ENCODE results near the gene GATM. TPM values are rescaled to one million over a fixed set of nuclear protein-coding genes. Genes with fewer than 3 reads are reported as not detected.

The GATM gene
- total RNA-seq, 2 experiments from 2014 or later = 0.62 to 1.3 TPM

DNA sequence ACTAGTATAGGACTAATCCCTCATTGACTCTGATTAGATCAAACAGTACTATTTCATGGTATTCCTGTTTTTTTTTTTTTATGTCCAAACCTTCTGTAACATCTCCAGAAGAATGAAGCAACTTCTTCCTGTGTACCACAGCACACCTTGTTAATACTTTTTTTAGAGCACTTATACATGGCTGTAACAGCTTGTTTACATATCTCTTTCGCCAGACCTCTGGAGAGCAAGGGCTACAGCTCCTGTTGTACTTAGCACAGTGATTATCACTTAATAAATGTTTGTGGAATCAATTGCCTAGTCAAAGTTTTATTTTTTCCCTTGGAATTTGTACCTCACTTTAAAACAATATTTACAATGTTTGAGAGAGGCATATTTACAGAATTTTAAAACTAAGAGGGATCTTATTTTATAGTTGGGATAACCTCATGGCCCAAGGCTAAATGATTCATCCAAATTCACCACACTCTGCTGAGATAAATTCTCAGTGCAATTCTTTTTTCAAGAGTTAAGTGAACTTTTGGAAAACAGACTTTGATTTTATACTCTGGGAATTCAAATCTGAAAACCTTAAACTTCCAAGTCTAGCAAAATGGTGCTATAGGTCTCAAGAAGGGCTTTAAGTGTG, 9.2 kb upstream of the GATM start:
- POLR2A ChIA-PET = no interaction called here
- CTCF ChIA-PET = no interaction called here
- no peaks in the 10 kb centered on the region for H3K4me1 Mint-ChIP-seq (ENCODE audit: low read depth)
- no peak overlapping the region for H3K4me3 Mint-ChIP-seq
- H3K27me3 Mint-ChIP-seq = peaks cover 6% of the 10 kb centered on the region
- H3K36me3 Mint-ChIP-seq = no peaks in the 10 kb centered on the region
- H3K9me3 Mint-ChIP-seq = no peaks in the 10 kb centered on the region
- no peak overlapping the region for H3K27ac Mint-ChIP-seq
- DNase-seq = no peak
- intact Hi-C loops (cut with micrococcal nuclease) = no loop called here

DNA sequence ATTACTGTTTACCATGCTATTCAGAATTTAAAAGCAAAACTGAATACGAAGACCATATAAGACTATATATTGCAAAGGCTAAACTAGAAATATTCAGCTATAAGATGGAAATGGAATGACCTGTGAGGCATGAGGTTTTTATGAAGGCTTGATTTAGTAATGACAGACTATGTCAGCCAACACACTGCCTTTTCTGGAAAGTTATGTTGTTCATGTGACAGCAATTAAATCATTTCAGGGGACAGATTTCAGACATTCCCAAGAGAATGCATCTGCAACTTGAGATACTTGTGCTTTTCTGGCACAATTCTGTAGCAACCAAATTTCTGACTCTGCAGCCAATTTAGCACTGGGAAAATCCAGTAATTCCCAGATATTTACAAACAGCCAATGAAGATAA, 8.6 kb upstream of the GATM start:
- intact Hi-C loops (cut with micrococcal nuclease) = no loop called here
- ChIA-PET POLR2A (no interaction called here), CTCF (interaction anchor here (1.1 kb wide), 1 partner anchor 13 kb away, joined by 5 read pairs; no protein-coding TSS in a partner anchor)
- H3K27ac Mint-ChIP-seq = no peak overlapping the region
- no peaks in the 10 kb centered on the region for H3K36me3 Mint-ChIP-seq
- H3K4me1 Mint-ChIP-seq (ENCODE audit: low read depth) = no peaks in the 10 kb centered on the region
- H3K4me3 Mint-ChIP-seq = no peak overlapping the region
- no peak for DNase-seq
- peaks cover 9% of the 10 kb centered on the region for H3K27me3 Mint-ChIP-seq
- no peaks in the 10 kb centered on the region for H3K9me3 Mint-ChIP-seq

DNA sequence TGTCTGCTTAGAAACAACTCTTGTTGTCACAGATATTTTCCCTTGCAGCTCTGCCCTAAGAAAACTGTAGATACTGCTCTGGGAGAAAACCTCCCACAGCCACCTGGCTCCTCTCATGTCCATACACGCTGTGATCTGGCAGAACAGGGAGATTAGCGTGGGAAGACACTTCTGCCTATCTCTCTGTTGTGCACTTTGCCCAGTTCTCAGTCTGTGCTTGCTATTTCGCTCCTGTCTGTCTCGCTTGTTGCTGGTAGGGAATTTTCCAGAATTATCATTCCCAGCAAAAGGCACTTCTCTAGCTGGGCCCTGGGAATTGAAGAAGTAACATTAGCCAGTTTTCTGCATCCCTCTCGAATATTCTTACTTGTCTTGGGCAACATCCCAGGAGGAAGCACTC, 8.1 kb upstream of the GATM start:
- Mint-ChIP-seq H3K4me3 (no peak overlapping the region), H3K9me3 (no peaks in the 10 kb centered on the region), H3K4me1 (ENCODE audit: low read depth) (no peaks in the 10 kb centered on the region), H3K27ac (no peak overlapping the region), H3K27me3 (peaks cover 9% of the 10 kb centered on the region), H3K36me3 (no peaks in the 10 kb centered on the region)
- CTCF ChIA-PET = interaction anchor here (1.1 kb wide), 1 partner anchor 13 kb away, joined by 5 read pairs; no protein-coding TSS in a partner anchor
- no peak for DNase-seq
- POLR2A ChIA-PET = no interaction called here
- intact Hi-C loops (cut with micrococcal nuclease) = no loop called here

DNA sequence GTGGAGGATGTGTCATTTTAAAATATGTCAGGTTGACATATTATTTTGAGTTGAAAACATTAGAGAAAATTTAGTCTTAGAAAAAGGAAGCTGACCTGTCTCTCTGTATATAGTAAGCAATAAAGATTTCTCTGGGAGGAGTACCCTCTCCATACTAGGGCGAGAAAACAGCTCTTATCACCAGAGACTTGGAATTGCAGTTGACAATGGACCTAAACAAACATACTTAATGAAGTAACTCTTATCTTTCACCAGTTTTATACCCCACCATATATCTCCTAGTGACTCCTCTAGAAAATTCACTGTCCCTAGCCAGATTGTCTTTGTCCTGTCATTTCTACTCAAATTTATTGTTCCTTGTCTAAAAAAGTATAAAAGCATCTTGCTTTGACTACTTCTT, 7.2 kb upstream of the GATM start:
- Mint-ChIP-seq H3K27me3 (peaks cover 9% of the 10 kb centered on the region), H3K27ac (no peak overlapping the region), H3K4me3 (no peak overlapping the region), H3K9me3 (no peaks in the 10 kb centered on the region), H3K4me1 (ENCODE audit: low read depth) (no peaks in the 10 kb centered on the region), H3K36me3 (no peaks in the 10 kb centered on the region)
- intact Hi-C loops (cut with micrococcal nuclease) = no loop called here
- no peak for DNase-seq
- ChIA-PET CTCF (interaction anchor here (1.1 kb wide), 1 partner anchor 14 kb away, joined by 5 read pairs; no protein-coding TSS in a partner anchor), POLR2A (no interaction called here)

DNA sequence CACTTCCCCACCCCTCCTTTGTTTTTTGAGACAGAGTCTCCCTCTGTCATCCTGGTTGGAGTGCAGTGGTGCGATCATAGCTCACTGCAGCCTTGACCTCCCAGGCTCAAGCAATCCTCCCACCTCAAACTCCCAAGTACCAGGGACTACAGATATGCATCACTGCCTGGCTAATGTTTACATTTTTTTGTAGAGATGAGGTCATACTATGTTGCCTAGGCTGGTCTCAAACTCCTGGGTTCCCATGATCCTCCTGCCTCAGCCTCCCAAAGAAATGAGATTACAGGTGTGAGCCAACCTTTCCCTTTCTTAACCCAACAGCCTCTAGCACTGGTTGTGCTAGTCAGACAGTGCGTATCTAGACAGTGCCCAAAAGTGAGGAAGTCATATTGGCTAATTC, 6.4 kb upstream of the GATM start:
- ChIA-PET CTCF (interaction anchor here (0.7 kb wide), 1 partner anchor 18 kb away, joined by 3 read pairs; a partner anchor contains a TSS), POLR2A (no interaction called here)
- Mint-ChIP-seq H3K36me3 (no peaks in the 10 kb centered on the region), H3K4me1 (ENCODE audit: low read depth) (no peaks in the 10 kb centered on the region), H3K4me3 (no peak overlapping the region), H3K27me3 (peaks cover 9% of the 10 kb centered on the region), H3K27ac (no peak overlapping the region), H3K9me3 (no peaks in the 10 kb centered on the region)
- intact Hi-C loops (cut with micrococcal nuclease) = no loop called here
- no peak for DNase-seq

DNA sequence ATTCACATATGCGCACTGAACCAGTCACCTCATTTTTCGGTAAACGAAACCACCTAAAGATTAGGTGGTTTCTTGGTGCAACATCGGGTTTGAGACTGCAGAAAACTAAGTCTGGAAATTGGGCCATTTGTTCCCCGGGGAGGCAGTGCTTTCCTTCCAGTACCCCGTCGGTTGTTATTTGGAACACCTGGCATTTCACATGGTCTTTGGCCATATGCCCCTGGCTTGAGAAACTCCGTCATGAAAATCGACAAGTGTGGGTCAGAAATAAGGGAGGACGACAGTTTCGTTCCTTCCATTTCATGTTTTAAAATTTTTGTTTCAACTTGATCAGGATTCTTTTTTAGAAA, 544 bp upstream of the GATM start:
- Mint-ChIP-seq H3K9me3 (no peaks in the 10 kb centered on the region), H3K27ac (no peak overlapping the region), H3K27me3 (peaks cover 45% of the 10 kb centered on the region), H3K4me1 (ENCODE audit: low read depth) (peaks cover 14% of the 10 kb centered on the region), H3K4me3 (peak overlapping the region; percentile 58), H3K36me3 (no peaks in the 10 kb centered on the region)
- CTCF ChIA-PET = no interaction called here
- DNase-seq = no peak
- intact Hi-C loops (cut with micrococcal nuclease) = no loop called here
- POLR2A ChIA-PET = no interaction called here

DNA sequence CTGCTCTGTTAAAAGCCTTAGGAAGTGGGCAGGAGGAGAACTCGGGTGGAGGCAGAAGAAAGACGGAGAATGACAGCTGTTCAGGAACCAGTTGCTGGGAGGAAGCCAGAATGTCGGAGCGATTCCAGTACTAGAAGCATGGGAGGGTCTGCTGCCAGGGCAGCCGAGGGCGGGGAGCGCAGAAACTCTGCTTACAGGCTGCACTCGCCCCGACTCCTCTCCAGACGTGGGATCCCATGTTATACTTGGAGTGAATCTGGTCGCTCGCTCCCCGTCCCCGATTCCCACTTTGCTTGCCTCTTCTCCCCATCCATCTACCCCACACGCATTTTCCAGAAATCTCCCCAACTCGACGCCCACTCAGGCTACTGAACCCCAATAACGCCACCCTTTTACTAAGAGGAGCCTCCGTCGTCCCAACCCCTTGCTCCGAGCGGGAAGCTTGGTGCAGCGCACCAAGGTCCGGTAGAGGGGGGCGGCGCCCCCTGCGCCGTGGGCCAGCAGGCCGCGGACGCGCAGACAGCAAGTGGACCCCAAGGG, 665 bp downstream of the GATM start:
- ChIA-PET POLR2A (no interaction called here), CTCF (interaction anchor here (1.5 to 1.7 kb wide), 2 partner anchors 173 to 260 kb away, joined by 4 to 5 read pairs; no protein-coding TSS in a partner anchor)
- Mint-ChIP-seq H3K36me3 (no peaks in the 10 kb centered on the region), H3K27me3 (peaks cover 49% of the 10 kb centered on the region), H3K9me3 (no peaks in the 10 kb centered on the region), H3K4me3 (peak overlapping the region; percentile 58), H3K27ac (no peak overlapping the region), H3K4me1 (ENCODE audit: low read depth) (peaks cover 14% of the 10 kb centered on the region)
- intact Hi-C loops (cut with micrococcal nuclease) = no loop called here
- DNase-seq = no peak

DNA sequence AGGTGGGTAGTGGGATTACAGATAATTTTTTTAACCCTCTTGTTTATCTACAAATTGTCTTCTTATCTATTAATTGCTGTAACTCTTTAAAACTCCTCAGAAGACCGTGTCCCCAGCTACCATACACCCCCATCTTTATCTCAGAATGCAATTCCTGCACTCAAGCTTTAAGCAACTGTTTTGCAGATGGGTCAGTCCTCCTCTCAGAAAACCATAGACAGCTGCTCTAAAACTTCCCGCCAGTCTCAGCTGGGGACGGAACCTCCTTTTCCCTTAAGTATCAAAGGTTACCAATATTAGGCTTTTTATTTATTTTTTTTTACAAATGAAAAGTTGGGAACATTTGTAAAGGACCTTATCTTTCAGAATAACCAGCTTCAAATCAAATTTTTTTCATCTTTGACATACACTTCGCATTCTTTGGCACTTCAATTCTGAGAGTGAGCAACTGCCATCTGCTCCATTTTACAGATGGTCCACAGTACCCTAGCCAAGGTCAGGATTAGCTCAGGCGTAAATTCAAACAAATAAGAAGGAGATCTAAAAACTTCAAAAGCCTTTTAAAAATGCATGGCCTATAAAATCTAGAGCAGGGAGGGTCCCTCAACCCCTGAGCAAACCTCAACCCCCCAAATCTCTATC, 1.3 kb downstream of the GATM start:
- H3K4me3 Mint-ChIP-seq = peak overlapping the region; percentile 58
- intact Hi-C loops (cut with micrococcal nuclease) = no loop called here
- no peaks in the 10 kb centered on the region for H3K9me3 Mint-ChIP-seq
- peaks cover 50% of the 10 kb centered on the region for H3K27me3 Mint-ChIP-seq
- ChIA-PET CTCF (interaction anchor here (1.5 to 1.7 kb wide), 3 partner anchors 172 to 259 kb away, joined by 3 to 5 read pairs (median 4); no protein-coding TSS in a partner anchor), POLR2A (no interaction called here)
- no peak overlapping the region for H3K27ac Mint-ChIP-seq
- peaks cover 14% of the 10 kb centered on the region for H3K4me1 Mint-ChIP-seq (ENCODE audit: low read depth)
- DNase-seq = no peak
- no peaks in the 10 kb centered on the region for H3K36me3 Mint-ChIP-seq

DNA sequence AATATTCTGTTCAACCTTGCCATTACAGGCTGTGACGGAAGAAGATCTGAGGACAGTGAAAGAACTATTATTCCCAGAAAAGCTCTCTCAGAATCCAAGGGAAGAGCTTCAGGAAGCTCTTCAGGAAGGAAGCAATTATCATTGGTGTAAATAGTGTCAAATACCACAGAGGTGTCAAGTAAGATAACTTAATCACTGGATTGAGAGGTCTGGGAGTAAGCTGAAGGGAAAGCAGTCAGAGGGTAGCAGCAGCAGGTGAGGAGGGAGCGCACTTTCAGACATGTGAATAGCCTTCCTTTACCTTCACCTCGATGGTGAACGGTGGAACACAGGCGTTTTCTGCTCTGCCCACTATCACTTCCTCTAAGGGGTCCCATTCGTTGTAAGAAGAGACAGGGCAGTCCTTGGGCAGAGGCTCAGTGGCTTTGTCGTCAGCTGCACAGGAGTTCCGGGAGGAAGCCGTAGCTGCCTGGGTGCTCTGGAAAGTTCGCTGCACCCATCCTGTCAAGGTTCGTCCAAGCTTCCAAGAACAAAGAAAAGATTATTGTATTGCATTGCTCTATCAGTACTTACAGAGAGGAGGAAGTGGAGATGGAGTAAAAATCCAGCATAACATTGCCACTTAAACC, 1.9 kb downstream of the GATM start:
- H3K27me3 Mint-ChIP-seq = peaks cover 49% of the 10 kb centered on the region
- POLR2A ChIA-PET = no interaction called here
- peaks cover 14% of the 10 kb centered on the region for H3K4me1 Mint-ChIP-seq (ENCODE audit: low read depth)
- intact Hi-C loops (cut with micrococcal nuclease) = no loop called here
- H3K9me3 Mint-ChIP-seq = no peaks in the 10 kb centered on the region
- no peak for DNase-seq
- H3K36me3 Mint-ChIP-seq = no peaks in the 10 kb centered on the region
- no peak overlapping the region for H3K27ac Mint-ChIP-seq
- CTCF ChIA-PET = interaction anchor here (0.6 to 1.7 kb wide), 6 partner anchors 14 to 258 kb away, joined by 3 to 5 read pairs (median 4); no protein-coding TSS in a partner anchor
- H3K4me3 Mint-ChIP-seq = no peak overlapping the region

DNA sequence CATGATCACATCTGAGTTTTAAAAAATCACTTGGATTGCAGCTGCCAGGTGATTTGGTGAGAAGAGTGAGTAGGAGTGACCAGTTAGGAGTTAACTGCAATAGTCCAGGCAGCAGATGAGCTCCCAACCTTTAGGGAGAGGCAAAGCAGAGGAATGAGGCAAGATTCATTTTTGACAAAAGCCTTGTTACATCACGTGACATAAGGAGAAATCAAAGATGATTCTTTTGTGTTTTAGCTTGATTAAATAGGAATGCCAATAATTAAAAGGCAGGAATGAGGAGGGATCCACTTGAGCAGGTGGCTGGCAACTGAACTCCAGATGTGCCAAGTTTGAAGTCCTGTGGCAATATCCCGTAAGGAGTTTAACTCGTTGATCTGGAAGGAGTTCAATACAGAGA, 2.5 kb downstream of the GATM start:
- no peaks in the 10 kb centered on the region for H3K9me3 Mint-ChIP-seq
- ChIA-PET POLR2A (no interaction called here), CTCF (interaction anchor here (0.7 to 1.5 kb wide), 5 partner anchors 14 to 258 kb away, joined by 3 to 4 read pairs (median 3); no protein-coding TSS in a partner anchor)
- H3K27me3 Mint-ChIP-seq = peaks cover 49% of the 10 kb centered on the region
- no peaks in the 10 kb centered on the region for H3K36me3 Mint-ChIP-seq
- DNase-seq = no peak
- peaks cover 14% of the 10 kb centered on the region for H3K4me1 Mint-ChIP-seq (ENCODE audit: low read depth)
- H3K4me3 Mint-ChIP-seq = no peak overlapping the region
- no peak overlapping the region for H3K27ac Mint-ChIP-seq
- intact Hi-C loops (cut with micrococcal nuclease) = no loop called here

DNA sequence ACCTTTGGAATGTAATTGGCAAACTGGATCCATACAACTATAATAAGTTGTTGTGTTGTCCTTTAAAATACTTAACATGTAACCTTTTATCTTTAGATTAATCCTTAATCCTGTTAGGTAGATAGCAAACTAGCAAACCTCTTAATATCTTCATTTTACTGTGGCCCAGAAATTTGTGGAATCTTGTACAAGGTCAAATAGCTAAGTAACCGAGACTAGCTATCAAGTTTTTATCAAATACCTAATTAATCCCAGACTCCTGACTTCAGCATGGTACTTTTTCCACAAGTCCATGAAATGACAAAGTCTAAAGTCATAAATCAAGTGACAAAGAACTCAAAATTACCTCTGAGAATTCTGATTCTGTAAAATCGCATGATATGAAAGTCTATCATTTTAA, 4.4 kb downstream of the GATM start:
- ChIA-PET POLR2A (no interaction called here), CTCF (no interaction called here)
- Mint-ChIP-seq H3K9me3 (no peaks in the 10 kb centered on the region), H3K36me3 (no peaks in the 10 kb centered on the region), H3K27me3 (peaks cover 53% of the 10 kb centered on the region), H3K4me1 (ENCODE audit: low read depth) (peaks cover 14% of the 10 kb centered on the region), H3K4me3 (no peak overlapping the region), H3K27ac (no peak overlapping the region)
- no peak for DNase-seq
- intact Hi-C loops (cut with micrococcal nuclease) = no loop called here
